H9 (cell line): Measurements from ENCODE around the gene SYCP2L. TPM values are rescaled to one million over a fixed set of nuclear protein-coding genes. Genes with fewer than 3 reads are reported as not detected.

Source experiments
- DNase-seq: peaks from one replicate; pipeline ENCODE4 v3.0.0-alpha.2; 2017
- H2AFZ ChIP-seq: one replicate; pipeline ENCODE4 v1.6.1; 2013; ENCODE audit warnings: mild to moderate bottlenecking, low read length, control low read depth, moderate library complexity
- H2AK5ac ChIP-seq: 2 replicates; pipeline ENCODE4 v1.6.1; 2013; ENCODE audit warnings: low read length, control low read depth, mixed read lengths; ENCODE audit not compliant: insufficient read length
- H2BK120ac ChIP-seq: one replicate; pipeline ENCODE4 v1.6.1; 2013; ENCODE audit warnings: low read depth, mild to moderate bottlenecking, low read length, control low read depth, inconsistent platforms; ENCODE audit not compliant: poor library complexity, severe bottlenecking
- H2BK12ac ChIP-seq: 2 replicates; pipeline ENCODE4 v1.6.1; 2013; ENCODE audit warnings: low read length, control low read depth, mixed read lengths, low read depth; ENCODE audit not compliant: insufficient read length
- H2BK15ac ChIP-seq: 2 replicates; pipeline ENCODE4 v1.6.1; 2013; ENCODE audit warnings: low read depth, low read length, control low read depth
- H2BK20ac ChIP-seq: one replicate; pipeline ENCODE4 v1.6.1; 2013; ENCODE audit warnings: low read depth, mild to moderate bottlenecking, low read length, control low read depth, inconsistent platforms; ENCODE audit not compliant: poor library complexity, severe bottlenecking
- H2BK5ac ChIP-seq: 2 replicates; pipeline ENCODE4 v1.6.1; 2013; ENCODE audit warnings: low read length, control low read depth, mixed read lengths; ENCODE audit not compliant: insufficient read length
- H3K14ac ChIP-seq: 2 replicates; pipeline ENCODE4 v1.6.1; 2013; ENCODE audit warnings: low read length, control low read depth; ENCODE audit not compliant: insufficient read depth
- H3K18ac ChIP-seq: 2 replicates; pipeline ENCODE4 v1.6.1; 2013; ENCODE audit warnings: low read depth, mild to moderate bottlenecking, mixed read lengths, low read length, control low read depth; ENCODE audit not compliant: insufficient read length
- H3K23ac ChIP-seq: 2 replicates; pipeline ENCODE4 v1.6.1; 2013; ENCODE audit warnings: low read length, control low read depth, mixed read lengths, low read depth; ENCODE audit not compliant: insufficient read length
- H3K23me2 ChIP-seq: 2 replicates; pipeline ENCODE4 v1.6.1; 2013; ENCODE audit warnings: low read depth, mild to moderate bottlenecking, mixed read lengths, low read length, control low read depth; ENCODE audit not compliant: insufficient read length, poor library complexity, severe bottlenecking
- H3K27ac ChIP-seq: 2 replicates; pipeline ENCODE4 v1.5.1; 2013; ENCODE audit warnings: low read length, control low read depth, mixed read lengths, low read depth; ENCODE audit not compliant: insufficient read length
- H3K27me3 ChIP-seq: 2 replicates; pipeline ENCODE4 v1.6.1; 2013; ENCODE audit warnings: low read length, control low read depth, inconsistent platforms; ENCODE audit not compliant: insufficient read depth
- H3K4ac ChIP-seq: 2 replicates; pipeline ENCODE4 v1.6.1; 2013; ENCODE audit warnings: low read depth, mild to moderate bottlenecking, control low read depth, inconsistent platforms, low read length, moderate library complexity
- H3K4me1 ChIP-seq: 2 replicates; pipeline ENCODE4 v1.6.1; 2013; ENCODE audit warnings: low read length, control low read depth, inconsistent platforms; ENCODE audit not compliant: insufficient read depth
- H3K4me2 ChIP-seq: 2 replicates; pipeline ENCODE4 v1.6.1; 2013; ENCODE audit warnings: low read length, control low read depth, mixed read lengths; ENCODE audit not compliant: insufficient read length, insufficient read depth
- H3K56ac ChIP-seq: 2 replicates; pipeline ENCODE4 v1.6.1; 2013; ENCODE audit warnings: low read depth, mild to moderate bottlenecking, mixed read lengths, low read length, control low read depth; ENCODE audit not compliant: insufficient read length
- H3K79me1 ChIP-seq: 2 replicates; pipeline ENCODE4 v1.6.1; 2013; ENCODE audit warnings: low read depth, mild to moderate bottlenecking, moderate library complexity, low read length, control low read depth, inconsistent platforms; ENCODE audit not compliant: insufficient read depth, poor library complexity, severe bottlenecking
- H3K79me2 ChIP-seq: 2 replicates; pipeline ENCODE4 v1.6.1; 2013; ENCODE audit warnings: low read length, control low read depth, inconsistent platforms; ENCODE audit not compliant: insufficient read depth
- H3K9ac ChIP-seq: 2 replicates; pipeline ENCODE4 v1.6.1; 2013; ENCODE audit warnings: low read length, control low read depth, mixed read lengths; ENCODE audit not compliant: insufficient read length; ENCODE audit errors: extremely low read depth
- H3K9me3 ChIP-seq: one replicate; pipeline ENCODE4 v1.6.1; 2013; ENCODE audit warnings: low read depth, low read length, inconsistent platforms; ENCODE audit not compliant: control insufficient read depth
- H3T11ph ChIP-seq: one replicate; pipeline ENCODE4 v1.6.1; 2013; ENCODE audit warnings: mild to moderate bottlenecking, low read length, control low read depth, inconsistent platforms
- H4K20me1 ChIP-seq: one replicate; pipeline ENCODE4 v1.6.1; 2013; ENCODE audit not compliant: control insufficient read depth, insufficient read length, insufficient read depth
- H4K5ac ChIP-seq: 2 replicates; pipeline ENCODE4 v1.6.1; 2013; ENCODE audit warnings: low read depth, mild to moderate bottlenecking, mixed read lengths, low read length, control low read depth; ENCODE audit not compliant: insufficient read length
- H4K8ac ChIP-seq: replicated peaks from 2 replicates; pipeline ENCODE4 v1.6.1; 2013; ENCODE audit warnings: low read length, control low read depth, mixed read lengths, low read depth; ENCODE audit not compliant: insufficient read length
- H4K91ac ChIP-seq: 2 replicates; pipeline ENCODE4 v1.6.1; 2013; ENCODE audit warnings: low read depth, mild to moderate bottlenecking, moderate library complexity, mixed read lengths, low read length, control low read depth; ENCODE audit not compliant: insufficient read length
- H3K27ac Mint-ChIP-seq, 3 experiments: 2 replicates in 2 of 3; 3 replicates in 1 of 3; pipeline ENCODE4 v1.8.0; 2020 to 2021; ENCODE audit warnings: mixed read lengths in 3 of 3, mild to moderate bottlenecking in 1 of 3, moderate library complexity in 1 of 3
- H3K27me3 Mint-ChIP-seq: 2 replicates; pipeline ENCODE4 v1.8.0; 2021; ENCODE audit warnings: low read depth, mild to moderate bottlenecking, moderate library complexity, mixed read lengths
- H3K36me3 Mint-ChIP-seq, 3 experiments: 2 replicates in 2 of 3; 3 replicates in 1 of 3; pipeline ENCODE4 v1.8.0; 2020 to 2021; ENCODE audit warnings: low read depth in 3 of 3, mixed read lengths in 3 of 3; ENCODE audit not compliant: insufficient read depth in 1 of 3
- H3K4me1 Mint-ChIP-seq, 2 experiments: 2 replicates each; pipeline ENCODE4 v1.8.0; 2020; ENCODE audit warnings: mixed read lengths in 2 of 2
- H3K4me3 Mint-ChIP-seq, 2 experiments: 2 replicates in 1 of 2; 3 replicates in 1 of 2; pipeline ENCODE4 v1.8.0; 2020 to 2021; ENCODE audit warnings: mild to moderate bottlenecking in 2 of 2, mixed read lengths in 2 of 2, moderate library complexity in 1 of 2
- H3K9me3 Mint-ChIP-seq, 2 experiments: 2 replicates in 1 of 2; 3 replicates in 1 of 2; pipeline ENCODE4 v1.8.0; 2020; ENCODE audit warnings: mild to moderate bottlenecking in 2 of 2, mixed read lengths in 2 of 2, moderate library complexity in 1 of 2
- WGBS: extraction: QIAGEN DNeasy Blood & Tissue Kit; methylation state at CpG from one replicate; pipeline ENCODE4 v1.1.7; 2013; ENCODE audit warnings: missing lambda C conversion rate, low lambda C conversion rate, mixed read lengths; ENCODE audit not compliant: insufficient read length; ENCODE audit errors: extremely low coverage; 5-methylcytosine and 5-hydroxymethylcytosine counted together
- total RNA-seq: library from RNA; stranded (reverse); gene quantifications from 2 replicates; pipeline ENCODE4 v1.2.1, GENCODE V29; 2021
- TF ChIP-seq, protein P1 (sequence below): fragments of 200-600 bp; sonication (generic); conservative IDR thresholded peaks from 3 replicates; pipeline ENCODE4 v1.8.0; 2021; ENCODE audit warnings: antibody characterized with exemption, mild to moderate bottlenecking

The SYCP2L gene
- total RNA-seq, 1 experiment from 2014 or later, result 3.5 TPM

DNA sequence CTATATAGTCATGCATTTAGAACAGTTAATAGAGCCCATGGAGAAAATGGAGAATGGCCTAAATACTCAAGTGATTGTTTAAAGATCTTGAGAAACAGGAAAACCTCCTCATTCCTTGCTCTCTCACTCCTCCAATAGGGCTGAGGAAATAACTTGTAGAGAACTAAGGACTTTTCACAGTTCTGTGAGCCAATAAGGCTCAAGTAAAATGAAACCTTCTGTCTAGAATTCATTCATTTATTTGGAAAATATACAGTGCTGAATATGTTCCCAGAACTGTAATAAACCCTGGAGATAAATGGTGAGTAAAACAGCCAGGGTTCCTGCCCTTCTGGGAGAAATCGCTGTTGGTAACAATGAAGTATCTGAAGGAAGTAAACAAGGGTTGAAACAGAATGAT is 122.0 kb downstream of the SYCP2L start:
- no peak overlapping the region for H2BK12ac ChIP-seq
- H3K9me3 ChIP-seq, result no peaks in the 10 kb centered on the region
- no peak overlapping the region for H2BK15ac ChIP-seq
- H3K27ac ChIP-seq, result no peak overlapping the region
- Mint-ChIP-seq H3K4me3 (no peak overlapping the region), H3K9me3 (no peaks in the 10 kb centered on the region), H3K27ac (no peak overlapping the region), H3K27me3 (no peaks in the 10 kb centered on the region; the same call in none of the 2 replicates), H3K4me1 (peaks cover 15 to 17% of the 10 kb centered on the region in 2 experiments), H3K36me3 (no peaks in the 10 kb centered on the region)
- no peaks in the 10 kb centered on the region for H3K79me2 ChIP-seq
- no peak overlapping the region for H3K4me2 ChIP-seq
- H3T11ph ChIP-seq, result no peak overlapping the region
- no peak overlapping the region for H3K14ac ChIP-seq
- H2BK120ac ChIP-seq, result no peak overlapping the region
- H2AK5ac ChIP-seq, result no peak overlapping the region
- H3K18ac ChIP-seq, result no peak overlapping the region
- no peak overlapping the region for H2AFZ ChIP-seq
- no CpG with 5 or more reads among the region's 1 CpG for WGBS
- H2BK20ac ChIP-seq, result no peak overlapping the region
- H4K8ac ChIP-seq, result no peak overlapping the region
- H3K56ac ChIP-seq, result no peak overlapping the region
- no peak overlapping the region for H3K4ac ChIP-seq
- H3K79me1 ChIP-seq, result no peaks in the 10 kb centered on the region
- H4K5ac ChIP-seq, result no peak overlapping the region
- H3K23ac ChIP-seq, result no peak overlapping the region
- TF ChIP-seq, protein P1, sequence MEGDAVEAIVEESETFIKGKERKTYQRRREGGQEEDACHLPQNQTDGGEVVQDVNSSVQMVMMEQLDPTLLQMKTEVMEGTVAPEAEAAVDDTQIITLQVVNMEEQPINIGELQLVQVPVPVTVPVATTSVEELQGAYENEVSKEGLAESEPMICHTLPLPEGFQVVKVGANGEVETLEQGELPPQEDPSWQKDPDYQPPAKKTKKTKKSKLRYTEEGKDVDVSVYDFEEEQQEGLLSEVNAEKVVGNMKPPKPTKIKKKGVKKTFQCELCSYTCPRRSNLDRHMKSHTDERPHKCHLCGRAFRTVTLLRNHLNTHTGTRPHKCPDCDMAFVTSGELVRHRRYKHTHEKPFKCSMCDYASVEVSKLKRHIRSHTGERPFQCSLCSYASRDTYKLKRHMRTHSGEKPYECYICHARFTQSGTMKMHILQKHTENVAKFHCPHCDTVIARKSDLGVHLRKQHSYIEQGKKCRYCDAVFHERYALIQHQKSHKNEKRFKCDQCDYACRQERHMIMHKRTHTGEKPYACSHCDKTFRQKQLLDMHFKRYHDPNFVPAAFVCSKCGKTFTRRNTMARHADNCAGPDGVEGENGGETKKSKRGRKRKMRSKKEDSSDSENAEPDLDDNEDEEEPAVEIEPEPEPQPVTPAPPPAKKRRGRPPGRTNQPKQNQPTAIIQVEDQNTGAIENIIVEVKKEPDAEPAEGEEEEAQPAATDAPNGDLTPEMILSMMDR, result no peak
- no peaks in the 10 kb centered on the region for H4K20me1 ChIP-seq
- no peak for DNase-seq
- no peaks in the 10 kb centered on the region; the same call in 1 of the 2 replicates for H3K4me1 ChIP-seq
- no peak overlapping the region for H4K91ac ChIP-seq
- H3K23me2 ChIP-seq, result no peaks in the 10 kb centered on the region
- no peak overlapping the region for H3K9ac ChIP-seq
- no peaks in the 10 kb centered on the region for H3K27me3 ChIP-seq
- no peak overlapping the region for H2BK5ac ChIP-seq
